Omental fat pad (tissue), 4 donors: ENCODE measurements around the gene FCAR. TPM values are rescaled to one million over a fixed set of nuclear protein-coding genes. Genes with fewer than 3 reads are reported as not detected.
"Not testable (repeated sequence)": the region's sequence is repeated elsewhere in the genome, so short reads cannot be mapped to it uniquely, and the experiment has no call there.

Experiments
- ATAC-seq: fragments of 150-250 bp; one replicate; pipeline ENCODE4 v1.9.1; 2016; ENCODE audit warnings: mild to moderate bottlenecking, moderate library complexity; ENCODE audit not compliant: low FRiP score
- DNase-seq: peaks from one replicate; pipeline ENCODE4 v3.0.0-alpha.2; 2019; ENCODE audit warnings: low spot score
- total RNA-seq, 4 donors: library from RNA; depleted of rRNA; stranded (reverse); fragments of >200 nt; gene quantifications; one replicate each; pipeline ENCODE4 v1.1.0, GENCODE V29; 2016
- TF ChIP-seq, protein P1 (sequence below), 3 donors: fragments of 450-650 bp; IDR thresholded peaks; one replicate each; pipeline ENCODE4 v1.5.1; 2016 to 2017; ENCODE audit warnings: antibody characterized with exemption in 3 of 3, mild to moderate bottlenecking in 3 of 3, moderate library complexity in 2 of 3

Gene FCAR
- 10 to 100 TPM in 1 of 4 donors, 1 to 10 TPM in 3; 5.5 to 11.2 (median 7.0) TPM for total RNA-seq

DNA sequence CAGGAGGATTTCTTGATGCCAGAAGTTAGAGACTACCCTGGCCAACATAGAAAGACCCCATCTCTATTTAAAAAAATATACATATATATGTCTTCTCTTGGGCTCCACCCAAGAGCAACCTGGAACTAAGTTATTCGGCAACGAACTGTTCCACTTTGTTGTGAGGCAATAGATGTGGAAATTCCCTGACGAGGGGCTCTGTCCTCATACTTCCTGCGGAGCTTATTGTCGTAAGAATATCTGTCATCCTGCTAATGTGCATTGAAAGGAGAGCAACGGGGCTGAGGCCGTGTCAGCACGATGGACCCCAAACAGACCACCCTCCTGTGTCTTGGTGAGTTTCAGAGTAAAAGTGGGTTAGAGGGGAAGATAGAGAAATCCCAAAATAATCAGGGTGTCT is at the start of gene FCAR:
TSS of gene FCAR (plus strand) at position 246 of the 400 bp plus-strand sequence. CDS start at position 301, 55 bp downstream.
- no peak for DNase-seq
- TF ChIP-seq, protein P1, sequence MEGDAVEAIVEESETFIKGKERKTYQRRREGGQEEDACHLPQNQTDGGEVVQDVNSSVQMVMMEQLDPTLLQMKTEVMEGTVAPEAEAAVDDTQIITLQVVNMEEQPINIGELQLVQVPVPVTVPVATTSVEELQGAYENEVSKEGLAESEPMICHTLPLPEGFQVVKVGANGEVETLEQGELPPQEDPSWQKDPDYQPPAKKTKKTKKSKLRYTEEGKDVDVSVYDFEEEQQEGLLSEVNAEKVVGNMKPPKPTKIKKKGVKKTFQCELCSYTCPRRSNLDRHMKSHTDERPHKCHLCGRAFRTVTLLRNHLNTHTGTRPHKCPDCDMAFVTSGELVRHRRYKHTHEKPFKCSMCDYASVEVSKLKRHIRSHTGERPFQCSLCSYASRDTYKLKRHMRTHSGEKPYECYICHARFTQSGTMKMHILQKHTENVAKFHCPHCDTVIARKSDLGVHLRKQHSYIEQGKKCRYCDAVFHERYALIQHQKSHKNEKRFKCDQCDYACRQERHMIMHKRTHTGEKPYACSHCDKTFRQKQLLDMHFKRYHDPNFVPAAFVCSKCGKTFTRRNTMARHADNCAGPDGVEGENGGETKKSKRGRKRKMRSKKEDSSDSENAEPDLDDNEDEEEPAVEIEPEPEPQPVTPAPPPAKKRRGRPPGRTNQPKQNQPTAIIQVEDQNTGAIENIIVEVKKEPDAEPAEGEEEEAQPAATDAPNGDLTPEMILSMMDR (IDR thresholded peaks at IDR 0.05) = no peak
- ATAC-seq = no peak

DNA sequence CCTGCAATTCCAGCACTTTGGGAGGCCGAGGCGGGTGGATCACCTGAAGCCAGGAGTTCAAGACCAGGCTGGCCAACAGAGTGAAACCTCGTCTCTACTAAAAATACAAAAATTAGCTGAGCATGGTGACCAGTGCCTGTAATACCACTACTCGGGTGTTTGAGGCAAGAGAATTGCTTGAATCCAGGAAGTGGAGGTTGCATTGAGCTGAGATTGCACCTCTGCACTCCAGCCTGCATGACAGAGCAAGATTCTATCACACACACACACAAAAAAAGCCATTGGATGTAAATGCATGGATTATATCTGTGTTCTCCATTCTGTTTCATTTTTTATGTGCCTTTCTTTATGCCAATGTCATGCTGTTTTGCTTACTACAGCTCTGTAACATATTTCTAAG is 49.6 kb upstream of the FCAR start:
- DNase-seq, ATAC-seq: not testable (repeated sequence)

DNA sequence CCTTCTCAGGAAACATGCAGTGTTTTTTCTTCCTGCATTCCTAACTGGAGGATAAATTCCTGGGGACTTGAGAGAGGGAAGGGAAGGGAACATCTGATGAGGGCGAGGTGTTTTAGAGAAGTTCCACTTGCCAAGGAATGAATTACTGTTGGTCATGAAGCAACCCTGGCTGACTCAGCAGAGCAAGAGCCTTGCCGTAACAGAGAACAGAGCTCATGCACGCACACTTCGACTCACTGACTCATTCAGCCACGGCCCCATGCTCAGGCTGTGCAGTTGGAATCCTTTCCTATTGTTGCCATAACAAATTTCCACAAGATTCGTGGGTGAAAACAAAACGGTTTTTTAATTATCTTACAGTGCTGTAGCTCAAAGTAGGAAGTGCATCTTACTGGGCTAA is 48.7 kb upstream of the FCAR start:
- DNase-seq, ATAC-seq: not testable (repeated sequence)

DNA sequence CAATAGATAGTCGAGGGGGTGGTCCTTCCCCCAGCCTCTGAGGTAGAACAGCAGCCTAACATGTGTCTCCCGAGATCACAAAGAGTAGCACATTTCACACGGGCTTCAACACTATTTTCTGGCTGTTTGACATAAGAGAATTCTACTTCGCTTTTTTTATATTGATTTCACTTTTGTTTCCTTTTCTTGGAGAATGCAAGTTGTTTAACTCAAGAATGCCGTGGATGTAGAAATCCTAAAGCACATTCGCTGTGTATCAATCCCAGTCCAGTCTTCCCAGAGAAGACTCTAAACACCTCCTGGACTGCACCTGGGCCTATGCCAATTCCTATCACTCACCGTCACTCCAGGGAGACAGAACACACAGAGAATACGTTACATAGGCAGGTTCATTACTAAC is 46.0 kb upstream of the FCAR start:
- ATAC-seq, DNase-seq: not testable (repeated sequence)

DNA sequence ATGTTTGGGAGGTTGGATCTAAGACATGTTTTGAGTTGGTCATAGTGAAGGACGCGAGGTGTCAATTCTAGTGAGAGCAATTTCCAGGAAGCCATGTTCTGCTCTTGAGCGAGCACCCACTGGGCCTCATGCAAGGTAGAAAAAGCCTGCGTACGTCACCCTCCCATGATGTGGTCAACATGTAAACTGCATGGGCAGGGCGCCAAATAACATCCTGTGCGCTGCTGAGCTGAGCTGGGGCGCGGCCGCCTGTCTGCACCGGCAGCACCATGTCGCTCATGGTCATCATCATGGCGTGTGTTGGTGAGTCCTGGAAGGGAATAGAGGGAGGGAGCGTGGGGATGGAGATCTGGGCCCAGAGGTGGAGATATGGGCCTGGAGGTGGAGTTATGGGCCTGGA is 41.5 kb upstream of the FCAR start, which contains the start of gene KIR2DS4:
TSS of gene KIR2DS4 (plus strand) at position 181 of the 400 bp plus-strand sequence.
- DNase-seq, ATAC-seq: not testable (repeated sequence)

DNA sequence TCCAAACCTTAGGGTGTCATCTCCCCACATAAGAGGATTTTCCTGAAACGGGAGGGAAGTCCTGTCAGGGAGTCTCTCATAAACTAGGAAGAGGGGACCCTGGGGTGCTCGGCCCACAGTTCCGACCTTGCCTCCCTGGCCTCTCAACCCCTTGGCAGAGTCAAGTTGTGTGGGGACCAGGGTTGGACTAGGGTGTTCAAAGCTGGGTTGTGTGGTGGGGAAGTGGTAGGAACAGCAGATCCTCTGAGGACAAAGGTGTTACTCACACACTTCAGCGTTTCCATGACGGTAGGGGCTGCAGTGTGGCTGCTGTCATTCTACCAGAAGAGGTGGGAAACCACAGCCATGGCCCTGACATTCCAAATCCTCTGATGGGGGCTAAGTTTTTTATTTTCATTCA is 38.9 kb upstream of the FCAR start:
- DNase-seq, ATAC-seq: not testable (repeated sequence)

DNA sequence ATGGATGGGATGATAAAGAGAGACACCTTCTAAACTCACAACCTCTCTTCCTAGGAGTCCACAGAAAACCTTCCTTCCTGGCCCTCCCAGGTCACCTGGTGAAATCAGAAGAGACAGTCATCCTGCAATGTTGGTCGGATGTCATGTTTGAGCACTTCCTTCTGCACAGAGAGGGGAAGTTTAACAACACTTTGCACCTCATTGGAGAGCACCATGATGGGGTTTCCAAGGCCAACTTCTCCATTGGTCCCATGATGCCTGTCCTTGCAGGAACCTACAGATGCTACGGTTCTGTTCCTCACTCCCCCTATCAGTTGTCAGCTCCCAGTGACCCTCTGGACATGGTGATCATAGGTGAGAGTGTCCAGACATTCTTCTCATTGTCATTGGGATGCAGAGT is 36.5 kb upstream of the FCAR start:
- ATAC-seq, DNase-seq: not testable (repeated sequence)

DNA sequence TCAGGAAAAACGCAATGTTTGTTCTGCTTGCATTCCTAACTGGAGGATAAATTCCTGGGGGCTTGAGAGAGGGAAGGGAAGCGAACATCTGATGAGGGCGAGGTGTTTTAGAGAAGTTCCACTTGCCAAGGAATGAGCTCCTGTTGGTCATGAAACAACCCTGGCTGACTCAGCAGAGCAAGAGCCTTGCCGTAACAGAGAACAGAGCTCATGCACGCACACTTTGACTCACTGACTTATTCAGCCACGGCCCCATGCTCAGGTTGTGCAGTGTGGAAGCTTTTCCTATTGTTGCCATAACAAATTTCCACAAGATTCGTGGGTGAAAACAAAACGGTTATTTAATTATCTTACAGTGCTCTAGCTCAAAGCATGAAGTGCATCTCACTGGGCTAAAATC is 30.9 kb upstream of the FCAR start:
- not testable (repeated sequence) for ATAC-seq, DNase-seq

DNA sequence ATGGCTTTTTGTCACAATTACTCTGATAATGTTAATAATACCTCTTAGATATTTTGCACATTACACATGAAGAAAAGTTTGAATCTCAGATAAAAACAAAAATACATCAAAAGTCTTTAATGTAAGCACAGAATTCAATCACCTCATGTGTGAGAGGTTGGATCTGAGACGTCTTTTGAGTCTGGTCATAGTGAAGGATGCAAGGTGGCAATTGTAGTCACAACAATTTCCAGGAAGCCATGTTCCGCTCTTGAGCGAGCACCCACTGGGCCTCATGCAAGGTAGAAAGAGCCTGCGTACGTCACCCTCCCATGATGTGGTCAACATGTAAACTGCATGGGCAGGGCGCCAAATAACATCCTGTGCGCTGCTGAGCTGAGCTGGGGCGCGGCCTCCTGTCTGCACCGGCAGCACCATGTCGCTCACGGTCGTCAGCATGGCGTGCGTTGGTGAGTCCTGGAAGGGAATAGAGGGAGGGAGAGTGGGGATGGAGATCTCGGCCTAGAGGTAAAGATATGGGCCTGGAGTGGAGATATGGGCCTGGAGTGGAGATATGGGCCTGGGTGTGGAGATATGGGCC is 23.9 kb upstream of the FCAR start, which contains the start of gene KIR3DL2:
TSS of gene KIR3DL2 (plus strand) at position 383 of the 580 bp plus-strand sequence. CDS start at position 416, 33 bp downstream.
- not testable (repeated sequence) for ATAC-seq, DNase-seq

DNA sequence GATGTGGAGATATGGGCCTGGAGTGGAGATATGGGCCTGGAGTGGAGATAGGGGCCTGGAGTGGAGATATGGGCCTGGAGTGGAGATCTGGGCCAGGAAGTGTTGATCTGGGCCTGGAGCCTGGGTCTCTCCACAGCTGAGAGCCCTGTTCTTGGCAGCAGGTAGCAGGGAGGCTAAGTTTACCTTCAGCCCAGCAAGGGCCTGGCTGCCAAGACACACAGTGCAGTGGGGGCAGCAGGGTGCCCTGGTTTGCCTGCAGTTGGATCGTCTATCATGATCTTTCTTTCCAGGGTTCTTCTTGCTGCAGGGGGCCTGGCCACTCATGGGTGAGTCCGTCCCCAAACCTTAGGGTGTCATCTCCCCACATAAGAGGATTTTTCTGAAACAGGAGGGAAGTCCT is 23.1 kb upstream of the FCAR start:
- no peak for ATAC-seq
- TF ChIP-seq, protein P1 (IDR thresholded peaks at IDR 0.05) = no peak
- DNase-seq = no peak

DNA sequence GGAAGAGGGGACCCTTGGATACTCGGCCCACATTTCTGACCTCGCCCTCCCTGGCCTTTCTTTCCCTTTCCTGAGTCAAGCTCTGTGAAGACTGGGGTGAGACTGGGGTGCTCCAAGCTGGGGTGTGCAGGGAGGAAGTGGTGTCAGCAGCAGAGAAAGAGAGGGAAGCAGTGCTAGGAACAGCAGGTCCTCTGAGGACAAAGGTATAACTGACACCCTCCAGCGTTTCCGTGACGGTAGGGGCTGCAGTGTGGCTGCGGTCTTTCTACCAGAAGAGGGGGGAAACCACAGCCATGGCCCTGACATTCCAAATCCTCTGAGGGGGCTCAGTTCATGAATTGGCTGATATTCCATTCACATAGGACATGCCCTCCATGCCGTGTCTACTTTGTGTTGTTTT is 22.7 kb upstream of the FCAR start:
- TF ChIP-seq, protein P1 (IDR thresholded peaks at IDR 0.05) = no peak
- ATAC-seq (no peak), DNase-seq (no peak)

DNA sequence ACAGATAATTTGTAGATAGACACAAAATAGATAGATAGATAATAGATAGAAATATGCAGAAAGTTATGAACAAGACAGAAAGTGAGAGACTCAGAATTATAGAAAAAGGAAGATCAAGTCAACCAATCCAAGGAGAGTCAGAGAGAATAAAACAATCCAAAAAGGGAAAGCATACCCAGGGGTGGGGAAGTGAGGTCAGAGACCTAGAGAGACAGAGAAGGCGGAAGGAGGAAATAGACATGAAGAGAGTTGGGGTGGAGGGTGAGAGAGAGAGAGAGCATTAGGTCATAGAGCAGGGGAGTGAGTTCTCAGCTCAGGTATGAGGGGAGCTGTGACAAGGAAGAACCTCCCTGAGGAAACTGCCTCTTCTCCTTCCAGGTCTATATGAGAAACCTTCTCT is 18.8 kb upstream of the FCAR start:
- ATAC-seq, DNase-seq: not testable (repeated sequence)

DNA sequence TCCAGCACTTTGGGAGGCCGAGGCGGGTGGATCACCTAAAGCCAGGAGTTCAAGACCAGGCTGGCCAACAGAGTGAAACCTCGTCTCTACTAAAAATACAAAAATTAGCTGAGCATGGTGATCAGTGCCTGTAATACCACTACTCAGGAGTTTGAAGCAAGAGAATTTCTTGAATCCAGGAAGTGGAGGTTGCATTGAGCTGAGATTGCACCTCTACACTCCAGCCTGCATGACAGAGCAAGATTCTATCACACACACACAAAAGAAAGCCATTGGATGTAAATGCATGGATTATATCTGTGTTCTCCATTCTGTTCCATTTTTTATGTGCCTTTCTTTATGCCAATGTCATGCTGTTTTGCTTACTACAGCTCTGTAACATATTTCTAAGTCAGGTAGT is 15.6 kb upstream of the FCAR start:
- DNase-seq, ATAC-seq: not testable (repeated sequence)

DNA sequence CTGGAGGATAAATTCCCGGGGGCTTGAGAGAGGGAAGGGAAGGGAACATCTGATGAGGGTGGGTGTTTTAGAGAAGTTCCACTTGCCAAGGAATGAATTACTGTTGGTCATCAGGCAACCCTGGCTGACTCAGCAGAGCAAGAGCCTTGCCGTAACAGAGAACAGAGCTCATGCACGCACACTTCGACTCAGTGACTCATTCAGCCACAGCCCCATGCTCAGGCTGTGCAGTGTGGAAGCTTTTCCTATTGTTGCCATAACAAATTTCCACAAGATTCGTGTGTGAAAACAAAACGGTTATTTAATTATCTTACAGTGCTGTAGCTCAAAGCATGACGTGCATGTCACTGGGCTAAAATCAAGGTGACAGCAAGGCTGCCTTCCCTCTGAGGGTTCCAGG is 14.6 kb upstream of the FCAR start:
- DNase-seq, ATAC-seq: not testable (repeated sequence)

DNA sequence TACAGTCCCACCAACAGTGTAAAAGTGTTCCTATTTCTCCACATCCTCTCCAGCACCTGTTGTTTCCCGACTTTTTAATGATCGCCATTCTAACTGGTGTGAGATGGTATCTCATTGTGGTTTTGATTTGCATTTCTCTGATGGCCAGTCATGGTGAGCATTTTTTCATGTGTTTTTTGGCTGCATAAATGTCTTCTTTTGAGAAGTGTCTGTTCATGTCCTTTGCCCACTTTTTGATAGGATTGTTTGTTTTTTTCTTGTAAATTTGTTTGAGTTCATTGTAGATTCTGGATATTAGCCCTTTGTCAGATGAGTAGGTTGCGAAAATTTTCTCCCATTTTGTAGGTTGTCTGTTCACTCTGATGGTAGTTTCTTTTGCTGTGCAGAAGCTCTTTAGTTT is 10.6 kb upstream of the FCAR start:
- DNase-seq, ATAC-seq: not testable (repeated sequence)
